GM21528 (cell line): ENCODE results near the gene EIF3B.
"Not testable (repeated sequence)": the region's sequence is repeated elsewhere in the genome, so short reads cannot be mapped to it uniquely, and the experiment has no call there.

Experiments
- ATAC-seq: cut with Tn5 transposase; IDR thresholded peaks from one replicate; pipeline ENCODE4 v1.9.1; 2021; ENCODE audit warnings: mild to moderate bottlenecking, moderate library complexity; ENCODE audit not compliant: unreplicated experiment, low FRiP score

Gene EIF3B

GRCh38 chr7:2394566-2395082 lies 40.0 kb downstream of the EIF3B start:
- ATAC-seq = no peak

- ATAC-seq = no peak
These were observed 43.9 kb downstream of the EIF3B start for GRCh38 chr7:2398506-2398905.

GRCh38 chr7:2399848-2400587 lies 45.4 kb downstream of the EIF3B start:
- no peak for ATAC-seq

- ATAC-seq = no peak
These were observed 48.0 kb downstream of the EIF3B start for GRCh38 chr7:2402687-2403013.

GRCh38 chr7:2403014-2403717 lies 48.5 kb downstream of the EIF3B start, which contains the start of gene CHST12:
Gene CHST12, plus strand, starts transcription at chr7:2403611. Its CDS starts 29,029 bp downstream, at chr7:2432640.
- ATAC-seq = peak; percentile 43

GRCh38 chr7:2403718-2404648 lies 49.4 kb downstream of the EIF3B start:
- ATAC-seq = peak; percentile 7

GRCh38 chr7:2404714-2405119 lies 50.1 kb downstream of the EIF3B start:
- ATAC-seq = no peak

- ATAC-seq = no peak
These were observed 50.6 kb downstream of the EIF3B start for GRCh38 chr7:2405201-2405600.

GRCh38 chr7:2405601-2406345 lies 51.1 kb downstream of the EIF3B start:
- peak; percentile 45 for ATAC-seq

GRCh38 chr7:2409745-2410414 lies 55.3 kb downstream of the EIF3B start:
- no peak for ATAC-seq

- ATAC-seq = no peak
These were observed 56.4 kb downstream of the EIF3B start for GRCh38 chr7:2411049-2411448.

- no peak for ATAC-seq
These were observed 57.4 kb downstream of the EIF3B start for GRCh38 chr7:2411815-2412586.

GRCh38 chr7:2412587-2413201 lies 58.1 kb downstream of the EIF3B start:
- no peak for ATAC-seq

GRCh38 chr7:2416063-2416462 lies 61.4 kb downstream of the EIF3B start:
- ATAC-seq = no peak

GRCh38 chr7:2416650-2417049 lies 62.0 kb downstream of the EIF3B start:
- no peak for ATAC-seq

GRCh38 chr7:2417178-2417577 lies 62.6 kb downstream of the EIF3B start:
- not testable (repeated sequence) for ATAC-seq

GRCh38 chr7:2417981-2418481 lies 63.4 kb downstream of the EIF3B start:
- no peak for ATAC-seq
